ENCODE measurements around the gene CMTM1. TPM values are rescaled to one million over a fixed set of nuclear protein-coding genes. Genes with fewer than 3 reads are reported as not detected.
"Not testable (repeated sequence)": the region's sequence is repeated elsewhere in the genome, so short reads cannot be mapped to it uniquely, and the experiment has no call there.

The CMTM1 gene
- polyA plus RNA-seq, 3 donors = 5.5 to 7.9 (median 7.3) TPM

GRCh38 chr16:66623755-66624154 is 57.5 kb downstream of the CMTM1 start:
- DNase-seq (ENCODE audit: extremely low read depth in 1 of 11, low read depth in 9 of 11, low spot score in 4 of 11) = no peak

- not testable (repeated sequence) for DNase-seq (ENCODE audit: extremely low read depth in 1 of 11, low read depth in 9 of 11, low spot score in 4 of 11)
These were observed 61.6 kb downstream of the CMTM1 start for GRCh38 chr16:66627611-66628378.

Other genes with a start within 250 kb of the CMTM1 start
- gene CDH5, start 199.7 kb upstream of the CMTM1 start, polyA plus RNA-seq (ENCODE audit: insufficient read length in 3 of 3) = 10 to 100 TPM; 55.8 to 66.3 (median 62.2) TPM
- 1 to 10 TPM; 1.4 to 2.7 (median 1.7) TPM for gene BEAN1, start 139.1 kb upstream of the CMTM1 start, polyA plus RNA-seq (ENCODE audit: insufficient read length in 3 of 3)
- gene TK2, start 16.3 kb upstream of the CMTM1 start, polyA plus RNA-seq (ENCODE audit: insufficient read length in 3 of 3) = 10 to 100 TPM; 30.9 to 46.3 (median 38.1) TPM
- gene CKLF, start 13.9 kb upstream of the CMTM1 start, polyA plus RNA-seq (ENCODE audit: insufficient read length in 3 of 3) = 10 to 100 TPM; 33.1 to 42.2 (median 41.5) TPM
- under 1 TPM; 0.33 to 0.52 (median 0.39) TPM for gene CMTM2, start 13.0 kb downstream of the CMTM1 start, polyA plus RNA-seq (ENCODE audit: insufficient read length in 3 of 3)
- gene CMTM3, start 38.3 kb downstream of the CMTM1 start, polyA plus RNA-seq (ENCODE audit: insufficient read length in 3 of 3) = 10 to 100 TPM; 53.0 to 72.1 (median 63.7) TPM
- gene CMTM4, start 130.3 kb downstream of the CMTM1 start, polyA plus RNA-seq (ENCODE audit: insufficient read length in 3 of 3) = 10 to 100 TPM; 65.0 to 70.8 (median 67.1) TPM
- gene DYNC1LI2, start 185.2 kb downstream of the CMTM1 start, polyA plus RNA-seq (ENCODE audit: insufficient read length in 3 of 3) = 100 to 1,000 TPM; 109 to 156 (median 115) TPM
- under 1 TPM in 1 of 3 donors, not detected in 2; 0.20 TPM for gene TERB1, start 235.1 kb downstream of the CMTM1 start, polyA plus RNA-seq (ENCODE audit: insufficient read length in 3 of 3)

All from renal cortex interstitium (tissue), 11 donors.